NT2/D1 (cell line): Measurements from ENCODE around the gene NPC1.

Source experiments
- SUZ12 ChIP-seq: IDR thresholded peaks from 2 replicates; pipeline ENCODE4 v1.6.1; 2011; ENCODE audit not compliant: insufficient read length, insufficient read depth; ENCODE audit errors: extremely low read depth
- YY1 ChIP-seq: IDR thresholded peaks from 2 replicates; pipeline ENCODE4 v1.6.1; 2011; ENCODE audit not compliant: insufficient read length, insufficient read depth

GRCh38 chr18:23623040-23623439, 36.7 kb upstream of the NPC1 start:
- TF ChIP-seq SUZ12 (no peak), YY1 (no peak)
